ENCODE results near the gene COL23A1.
A peak's percentile ranks its signal among the peaks of the same experiment; 100 is the strongest.

COL23A1 gene

GRCh38 chr5:178387061-178387855 lies 202.9 kb downstream of the COL23A1 start:
- no peak for DNase-seq

- DNase-seq, result no peak
Observed at GRCh38 chr5:178386336-178386931, 203.8 kb downstream of the COL23A1 start.

- peak; percentile 15 for DNase-seq
Observed at GRCh38 chr5:178385496-178385890, 204.7 kb downstream of the COL23A1 start.

GRCh38 chr5:178384816-178385495 lies 205.2 kb downstream of the COL23A1 start:
- no peak for DNase-seq

GRCh38 chr5:178383919-178384815 lies 206.0 kb downstream of the COL23A1 start:
- no peak for DNase-seq

GRCh38 chr5:178383301-178383918 lies 206.8 kb downstream of the COL23A1 start:
- DNase-seq, result no peak

- peak; percentile 15 for DNase-seq
Observed at GRCh38 chr5:178382754-178383164, 207.4 kb downstream of the COL23A1 start.

- no peak for DNase-seq
Observed at GRCh38 chr5:178381921-178382695, 208.1 kb downstream of the COL23A1 start.

- no peak for DNase-seq
Observed at GRCh38 chr5:178381206-178381605, 209.0 kb downstream of the COL23A1 start.

GRCh38 chr5:178380541-178381074 lies 209.6 kb downstream of the COL23A1 start:
- DNase-seq, result no peak

GRCh38 chr5:178380086-178380485 lies 210.1 kb downstream of the COL23A1 start:
- no peak for DNase-seq

GRCh38 chr5:178378527-178379484 lies 211.4 kb downstream of the COL23A1 start:
- no peak for DNase-seq

GRCh38 chr5:178377583-178378270 lies 212.5 kb downstream of the COL23A1 start:
- DNase-seq, result no peak

GRCh38 chr5:178376921-178377582 lies 213.1 kb downstream of the COL23A1 start:
- DNase-seq, result no peak

GRCh38 chr5:178375348-178375747 lies 214.8 kb downstream of the COL23A1 start:
- no peak for DNase-seq

GRCh38 chr5:178373711-178374110 lies 216.5 kb downstream of the COL23A1 start:
- no peak for DNase-seq

GRCh38 chr5:178372142-178372571 lies 218.0 kb downstream of the COL23A1 start:
- no peak for DNase-seq

GRCh38 chr5:178371362-178372111 lies 218.7 kb downstream of the COL23A1 start:
- DNase-seq, result no peak

All from NCI-H82 (cell line).